ENCODE measurements around the gene MIF.
"Not testable (repeated sequence)": the region's sequence is repeated elsewhere in the genome, so short reads cannot be mapped to it uniquely, and the experiment has no call there.

MIF gene

GRCh38 chr22:23903328-23903971, 9.3 kb downstream of the MIF start:
- no peak for DNase-seq

DNA sequence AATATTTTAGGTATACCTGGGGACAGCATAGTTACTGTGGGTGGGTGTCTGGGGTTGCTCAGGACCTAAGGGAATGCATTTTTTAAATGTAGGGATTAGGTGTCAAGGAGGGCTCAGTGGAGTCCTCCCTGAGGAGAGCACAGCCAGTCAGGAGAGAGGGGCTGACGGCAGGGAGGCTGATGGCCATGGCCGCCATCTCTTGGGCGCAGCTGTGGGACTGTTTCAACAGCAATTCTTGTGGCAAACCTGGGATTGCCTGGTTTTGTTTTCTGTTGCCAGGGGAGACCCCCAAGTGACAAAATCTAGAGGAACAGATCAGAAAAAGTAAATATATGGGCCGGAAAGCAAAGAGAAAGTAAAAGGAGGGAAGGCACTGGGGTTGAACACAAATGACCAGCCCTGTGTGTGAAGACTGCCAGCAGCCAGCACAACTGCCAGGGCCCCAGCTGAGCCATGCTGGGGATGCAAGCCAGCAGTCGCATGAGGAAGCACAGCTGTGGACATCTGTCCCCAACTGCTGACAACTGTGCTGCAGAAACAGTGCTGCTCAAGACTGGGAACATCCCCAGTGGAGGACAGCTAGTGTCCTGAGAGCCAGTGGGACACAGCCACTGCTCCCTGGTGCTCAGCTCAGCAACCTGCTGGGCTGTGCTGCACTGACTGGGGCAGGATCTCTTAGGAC, 10.5 kb downstream of the MIF start:
- DNase-seq: no peak

- DNase-seq: no peak
Observed at GRCh38 chr22:23906641-23907040, 12.5 kb downstream of the MIF start.

GRCh38 chr22:23907423-23907822, 13.2 kb downstream of the MIF start:
- DNase-seq: not testable (repeated sequence)

- DNase-seq: no peak
Observed at GRCh38 chr22:23908587-23909205, 14.5 kb downstream of the MIF start.

DNA sequence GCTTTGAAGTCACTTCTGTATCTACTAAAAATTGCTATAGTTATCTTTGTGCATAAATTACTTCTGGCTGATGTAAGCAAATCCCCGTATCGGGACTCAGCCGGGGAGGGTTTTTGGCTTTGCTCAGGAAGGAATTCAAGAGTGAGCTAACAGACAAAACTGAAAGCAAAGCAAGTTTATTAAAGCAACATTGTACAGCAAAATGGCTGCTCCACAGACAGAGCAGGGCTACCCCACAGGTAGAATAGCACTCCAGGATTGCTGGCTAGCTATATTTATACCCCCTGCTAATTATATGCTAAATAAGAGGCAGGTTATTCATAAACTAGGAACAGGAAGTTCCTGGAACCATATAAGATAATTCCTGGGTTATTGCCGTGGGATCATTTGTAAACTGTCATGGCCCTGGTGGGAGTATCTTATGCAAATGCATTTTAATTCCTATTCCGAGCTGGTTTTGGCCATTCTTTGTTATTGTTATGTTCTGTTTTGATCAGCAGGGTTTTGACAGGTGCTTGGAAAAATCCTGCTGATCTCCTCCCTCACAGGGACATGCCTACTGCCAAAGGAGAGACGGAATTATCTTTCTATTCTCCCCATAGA, 15.2 kb downstream of the MIF start:
- no peak for DNase-seq

GRCh38 chr22:23910496-23911190, 16.5 kb downstream of the MIF start:
- no peak for DNase-seq

DNA sequence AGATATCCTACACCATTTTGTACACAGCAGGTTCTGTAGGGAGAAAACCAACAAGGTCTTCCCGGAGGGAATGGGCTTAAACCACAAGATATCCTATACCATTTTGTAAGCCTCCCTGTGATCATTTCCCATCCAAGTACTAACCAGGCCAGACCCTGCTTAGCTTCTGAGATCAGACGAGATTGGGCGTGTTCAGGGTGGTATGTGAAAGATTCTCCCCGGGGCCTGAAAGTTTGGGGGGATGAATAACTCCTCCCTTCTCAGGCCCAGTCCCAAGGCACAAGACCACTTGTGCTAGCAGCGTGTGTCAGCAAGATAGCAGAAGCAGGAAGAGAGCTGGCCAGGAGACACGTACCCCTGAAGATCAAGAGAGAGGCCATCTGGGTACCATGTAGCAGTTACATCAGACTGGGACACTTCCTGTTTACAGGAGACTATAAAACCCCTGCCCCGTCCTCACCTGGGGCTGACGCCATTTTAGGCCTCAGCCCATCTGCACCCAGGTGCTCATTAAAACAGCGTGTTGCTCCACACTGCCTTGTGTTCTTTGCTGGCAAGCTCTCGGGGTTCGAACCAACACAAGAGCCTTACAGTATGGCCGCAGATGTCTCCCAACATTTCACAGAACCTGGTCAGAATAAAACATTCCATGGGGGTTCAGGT, 17.3 kb downstream of the MIF start:
- DNase-seq: no peak

GRCh38 chr22:23912293-23912903, 18.2 kb downstream of the MIF start:
- DNase-seq: no peak

DNA sequence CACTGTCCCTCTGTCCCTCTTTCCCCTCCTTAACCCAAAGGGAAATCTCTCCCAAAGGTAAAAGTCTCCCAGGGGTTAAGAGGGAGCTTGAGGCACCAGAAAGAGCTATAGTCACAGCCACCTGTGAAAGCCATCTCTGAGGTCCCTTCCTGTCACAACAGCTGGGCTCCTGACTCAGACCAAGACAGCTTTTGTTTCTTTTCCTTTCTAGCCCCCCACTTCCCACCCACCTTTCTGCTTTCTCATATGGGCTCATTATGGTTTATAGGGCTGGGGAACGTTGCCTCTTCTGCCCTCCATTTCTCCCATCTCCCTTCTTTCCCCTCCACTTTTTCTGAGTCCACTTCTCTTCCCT, 19.1 kb downstream of the MIF start:
- DNase-seq: no peak

DNA sequence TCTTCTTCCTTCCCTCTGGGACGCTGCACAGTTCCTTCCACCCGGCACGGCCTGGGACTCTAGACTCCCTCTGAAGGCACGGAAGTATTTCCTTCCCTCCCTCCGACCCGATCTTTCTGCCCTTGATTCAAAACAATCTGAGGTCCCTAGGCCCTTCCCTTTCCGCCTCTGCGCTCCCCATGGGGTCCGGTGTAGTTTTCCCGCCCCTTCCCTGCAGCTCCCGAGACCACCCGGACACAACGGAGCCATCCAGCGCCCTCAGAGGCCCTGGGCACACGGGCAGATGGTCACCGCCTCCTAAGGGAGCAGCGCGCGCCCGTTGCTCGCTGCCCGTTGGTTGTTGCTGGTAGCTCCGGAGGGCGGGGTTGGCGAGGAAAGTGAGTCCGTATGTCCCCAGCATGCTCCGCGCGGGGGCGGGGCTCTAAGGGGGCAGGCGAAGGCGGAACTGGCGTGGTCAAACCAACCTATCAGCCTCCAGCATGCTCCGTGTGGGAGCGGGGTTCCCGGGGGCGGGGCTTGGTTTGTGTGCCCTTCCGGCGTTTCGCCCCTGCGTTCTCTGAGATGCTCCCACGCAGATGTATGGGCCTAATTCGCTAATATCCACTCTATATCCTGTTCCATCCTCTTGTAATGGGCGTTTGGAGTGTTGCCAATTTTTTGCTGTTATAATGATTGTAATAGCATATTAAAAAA, 19.6 kb downstream of the MIF start:
- DNase-seq: peak; percentile 99

GRCh38 chr22:23915290-23915689, 21.1 kb downstream of the MIF start:
- DNase-seq: no peak

GRCh38 chr22:23920267-23920611, 26.1 kb downstream of the MIF start:
- not testable (repeated sequence) for DNase-seq

GRCh38 chr22:23921586-23922201, 27.5 kb downstream of the MIF start:
- not testable (repeated sequence) for DNase-seq

GRCh38 chr22:23922921-23923320, 28.7 kb downstream of the MIF start:
- DNase-seq: no peak

- DNase-seq: no peak
Observed at GRCh38 chr22:23925020-23925606, 30.9 kb downstream of the MIF start.

DNA sequence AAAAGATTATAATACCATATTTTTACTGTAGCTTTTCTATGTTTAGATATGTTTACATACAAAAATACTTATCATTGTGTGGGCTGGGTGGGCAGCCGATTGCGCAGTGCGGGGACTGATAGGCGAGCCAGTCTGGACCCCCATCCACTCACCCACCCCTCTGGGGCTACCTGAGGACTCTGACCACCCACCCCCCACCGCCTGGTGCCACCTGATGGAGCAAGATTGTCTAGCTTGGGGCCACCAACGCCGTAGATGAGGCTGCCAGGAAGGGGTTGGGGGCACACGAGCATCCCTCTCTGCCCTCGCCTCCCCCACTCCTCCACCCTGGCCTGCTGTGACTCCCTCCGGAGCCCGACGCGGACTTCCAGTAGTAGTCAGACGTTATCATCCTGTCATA, 32.4 kb downstream of the MIF start:
- DNase-seq: no peak

DNA sequence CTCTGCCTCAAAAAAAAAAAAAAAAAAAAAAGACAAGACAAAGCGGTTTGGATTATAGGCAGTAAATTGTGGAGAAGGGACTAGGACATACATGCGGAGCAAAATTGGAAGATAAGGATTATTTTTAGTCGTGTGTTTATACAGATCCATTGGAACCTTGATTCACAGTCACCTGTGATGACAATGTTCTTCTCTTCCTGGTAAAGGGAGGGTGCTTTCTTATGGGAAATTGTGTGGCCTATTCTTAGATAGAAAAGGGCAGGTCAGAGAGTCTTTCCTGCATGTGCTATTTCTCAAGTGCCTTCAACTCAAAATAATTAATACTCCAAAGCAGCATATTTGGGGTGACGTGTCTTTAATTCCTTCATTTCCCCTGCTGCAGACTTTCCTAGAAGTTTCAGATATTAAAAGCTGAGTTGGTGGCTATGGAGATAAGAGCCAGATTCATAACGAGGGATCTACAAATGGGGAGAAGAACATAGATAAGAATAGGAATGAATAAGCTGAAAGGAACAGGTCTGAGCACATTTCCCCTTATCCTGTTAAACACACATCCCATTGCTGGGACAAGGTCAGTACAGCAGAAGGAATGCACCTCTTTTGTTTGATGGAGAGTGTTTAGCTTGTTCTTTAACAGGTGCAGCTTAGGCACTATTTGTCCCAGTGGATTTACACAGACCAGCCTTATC, 44.3 kb downstream of the MIF start:
- no peak for DNase-seq

DNA sequence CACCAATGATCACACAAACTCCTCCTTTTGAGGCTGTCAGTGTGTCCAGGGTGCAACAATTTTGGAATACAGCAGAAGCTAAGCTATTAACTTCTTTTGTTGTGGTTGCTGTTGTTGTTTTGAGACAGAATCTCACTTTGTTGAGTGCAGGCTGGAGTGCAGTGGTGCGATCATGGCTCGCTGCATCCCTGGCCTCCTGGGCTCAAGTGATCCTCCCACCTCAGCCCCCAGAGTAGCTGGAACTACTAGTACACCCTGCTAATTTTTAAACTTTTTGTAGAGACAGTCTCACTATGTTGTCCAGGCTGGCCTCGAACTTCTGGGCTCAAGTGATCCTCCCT, 44.8 kb downstream of the MIF start:
- no peak for DNase-seq

DNA sequence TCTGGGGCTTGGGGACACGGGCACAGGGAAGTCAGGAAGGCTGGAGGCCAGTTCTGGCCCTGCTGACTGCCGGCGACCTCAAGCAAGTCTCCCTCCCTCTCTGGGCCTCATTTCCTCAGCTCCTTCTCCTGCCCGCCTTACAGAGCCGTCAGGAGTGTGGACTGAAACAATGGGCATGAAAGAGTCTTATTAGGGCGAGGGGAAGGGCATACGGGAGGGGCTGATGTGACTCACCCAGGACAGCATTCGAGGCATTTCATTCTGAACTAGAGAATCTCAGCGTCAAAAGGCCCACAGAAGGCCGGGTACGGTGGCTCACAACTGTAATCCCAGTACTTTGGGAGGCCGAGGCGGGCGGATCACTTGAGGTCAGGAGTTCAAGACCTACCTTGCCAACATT, 46.0 kb downstream of the MIF start:
- not testable (repeated sequence) for DNase-seq

Measured in CD4-positive, alpha-beta T cell treated with Interleukin-4 for 1 hour (primary cell).